H1 (cell line): Measurements from ENCODE around the gene RAI14. TPM values are rescaled to one million over a fixed set of nuclear protein-coding genes. Genes with fewer than 3 reads are reported as not detected.

ENCODE experiments used
- CTCF ChIA-PET: fragments of 300-600 bp; sonication (Branson Sonifier 250); formaldehyde crosslinking; loops from one replicate; lab custom pipeline; 2021; ENCODE audit not compliant: partially characterized antibody; lab: Charles Lee
- POLR2A ChIA-PET: fragments of 300-600 bp; sonication (Branson Sonifier 250); formaldehyde crosslinking; loops from one replicate; lab custom pipeline; 2021; ENCODE audit warnings: inconsistent platforms; ENCODE audit not compliant: partially characterized antibody; lab: Charles Lee
- DNase-seq, 2 experiments: peaks; one replicate each; pipeline versions ENCODE4 v3.0.0 to v3.0.0-alpha.2; 2010 to 2022; ENCODE audit warnings: low spot score in 2 of 2, low read depth in 1 of 2, mixed read lengths in 1 of 2
- FAIRE-seq: peaks from 2 replicates; lab custom pipeline; 2011; peaks lifted over from hg19 to GRCh38; lab: Jason Lieb, UNC
- H2AFZ ChIP-seq: 2 replicates; pipeline ENCODE4 v1.8.1; 2012; ENCODE audit warnings: low read length, inconsistent platforms
- H2AK5ac ChIP-seq: 2 replicates; pipeline ENCODE4 v1.6.1; 2013; ENCODE audit warnings: low read depth, low read length
- H2BK120ac ChIP-seq: replicated peaks from 2 replicates; pipeline ENCODE3; 2013; ENCODE audit warnings: low read depth, low read length, inconsistent platforms
- H2BK12ac ChIP-seq: 2 replicates; pipeline ENCODE4 v1.6.1; 2013; ENCODE audit warnings: low read depth, low read length
- H2BK15ac ChIP-seq: 2 replicates; pipeline ENCODE4 v1.6.1; 2013; ENCODE audit warnings: low read length
- H2BK20ac ChIP-seq: 2 replicates; pipeline ENCODE4 v1.6.1; 2013; ENCODE audit warnings: low read length
- H2BK5ac ChIP-seq: 2 replicates; pipeline ENCODE4 v1.6.1; 2013; ENCODE audit warnings: low read depth, low read length
- H3K14ac ChIP-seq: 2 replicates; pipeline ENCODE4 v1.6.1; 2013; ENCODE audit warnings: inconsistent platforms; ENCODE audit not compliant: insufficient read length
- H3K18ac ChIP-seq: 2 replicates; pipeline ENCODE4 v1.6.1; 2013; ENCODE audit warnings: low read length; ENCODE audit errors: extremely low read depth
- H3K23ac ChIP-seq: 2 replicates; pipeline ENCODE4 v1.6.1; 2013; ENCODE audit warnings: inconsistent platforms; ENCODE audit not compliant: insufficient read length
- H3K23me2 ChIP-seq: 2 replicates; pipeline ENCODE4 v1.6.1; 2013; ENCODE audit warnings: low read depth, low read length
- H3K27ac ChIP-seq: 2 replicates; pipeline ENCODE4 v1.6.1; 2011; ENCODE audit warnings: low read depth, low read length, inconsistent platforms
- H3K27me3 ChIP-seq, 4 experiments: replicated peaks in 1 of 4; 1 replicate in 1 of 4; 2 replicates in 3 of 4; pipeline versions ENCODE4 v1.6.1 to v1.8.1; 2011 to 2013; ENCODE audit warnings: low read length in 3 of 4, mild to moderate bottlenecking in 3 of 4, inconsistent platforms in 2 of 4, mixed read lengths in 2 of 4, moderate library complexity in 1 of 4; ENCODE audit not compliant: control insufficient read depth in 3 of 4, insufficient read depth in 3 of 4; ENCODE audit errors: extremely low read depth in 1 of 4
- H3K36me3 ChIP-seq, 4 experiments: 2 replicates each; pipeline versions ENCODE4 v1.6.1 to v1.8.1; 2011 to 2013; ENCODE audit warnings: mild to moderate bottlenecking in 4 of 4, low read length in 3 of 4, moderate library complexity in 2 of 4, control low read depth in 1 of 4, inconsistent platforms in 1 of 4; ENCODE audit not compliant: insufficient read depth in 4 of 4, control insufficient read depth in 2 of 4
- H3K4ac ChIP-seq: replicated peaks from 2 replicates; pipeline ENCODE3; 2013; ENCODE audit warnings: low read length, low read depth, mixed read lengths, inconsistent platforms; ENCODE audit not compliant: insufficient read length
- H3K4me1 ChIP-seq, 4 experiments: replicated peaks in 1 of 4; 1 replicate in 1 of 4; 2 replicates in 3 of 4; pipeline versions ENCODE4 v1.6.1 to v1.8.1; 2011 to 2013; ENCODE audit warnings: low read length in 3 of 4, inconsistent platforms in 2 of 4, mixed read lengths in 1 of 4; ENCODE audit not compliant: insufficient read depth in 4 of 4, control insufficient read depth in 3 of 4
- H3K4me2 ChIP-seq, 2 experiments: 2 replicates each; pipeline versions ENCODE4 v1.6.1 to v1.8.1; 2011 to 2013; ENCODE audit warnings: low read depth in 2 of 2, low read length in 2 of 2, control low read depth in 1 of 2, inconsistent platforms in 1 of 2, mild to moderate bottlenecking in 1 of 2; ENCODE audit not compliant: insufficient read depth in 1 of 2
- H3K4me3 ChIP-seq, 4 experiments: fragments of 200-600, 300-600 bp in 1 of 4; sonication (generic), shearing (Covaris generic), sonication (Bioruptor Twin) in 1 of 4; 2 replicates each; pipeline versions ENCODE4 v1.5.1 to v1.8.1; 2011 to 2016; ENCODE audit warnings: low read length in 4 of 4, low read depth in 3 of 4, control low read depth in 2 of 4, inconsistent platforms in 2 of 4, mild to moderate bottlenecking in 2 of 4, mixed read lengths in 1 of 4, moderate library complexity in 1 of 4; ENCODE audit not compliant: insufficient read depth in 2 of 4; ENCODE audit errors: extremely low read depth in 1 of 4
- H3K56ac ChIP-seq: replicated peaks from 2 replicates; pipeline ENCODE3; 2013; ENCODE audit warnings: low read depth, mild to moderate bottlenecking, mixed read lengths, low read length, inconsistent platforms; ENCODE audit not compliant: insufficient read length
- H3K79me1 ChIP-seq: 2 replicates; pipeline ENCODE4 v1.6.1; 2013; ENCODE audit warnings: low read depth, low read length, control low read depth
- H3K79me2 ChIP-seq, 2 experiments: 2 replicates each; pipeline versions ENCODE4 v1.6.1 to v1.8.1; 2012 to 2013; ENCODE audit warnings: low read length in 2 of 2, mild to moderate bottlenecking in 2 of 2, inconsistent platforms in 1 of 2; ENCODE audit not compliant: insufficient read depth in 2 of 2, control insufficient read depth in 1 of 2
- H3K9ac ChIP-seq, 4 experiments: replicated peaks in 1 of 4; 1 replicate in 1 of 4; 2 replicates in 3 of 4; pipeline versions ENCODE4 v1.6.1 to v1.8.1; 2011 to 2013; ENCODE audit warnings: low read depth in 3 of 4, low read length in 3 of 4, control low read depth in 2 of 4, mild to moderate bottlenecking in 2 of 4, moderate library complexity in 2 of 4, inconsistent platforms in 1 of 4; ENCODE audit errors: extremely low read depth in 1 of 4
- H3K9me3 ChIP-seq, 2 experiments: 2 replicates each; pipeline versions ENCODE4 v1.6.1 to v1.8.1; 2012 to 2013; ENCODE audit warnings: mild to moderate bottlenecking in 2 of 2, moderate library complexity in 2 of 2, control low read depth in 1 of 2, inconsistent platforms in 1 of 2, low read depth in 1 of 2, low read length in 1 of 2, mixed read lengths in 1 of 2; ENCODE audit not compliant: insufficient read depth in 2 of 2
- H4K20me1 ChIP-seq, 2 experiments: replicated peaks in 1 of 2; 2 replicates each; pipeline versions ENCODE3 to v1.8.1; 2011 to 2013; ENCODE audit warnings: inconsistent platforms in 2 of 2, low read length in 2 of 2, mild to moderate bottlenecking in 1 of 2; ENCODE audit not compliant: insufficient read depth in 2 of 2, control insufficient read depth in 1 of 2
- H4K5ac ChIP-seq: 2 replicates; pipeline ENCODE4 v1.6.1; 2013; ENCODE audit warnings: low read length, low read depth, mixed read lengths, inconsistent platforms; ENCODE audit not compliant: insufficient read length
- H4K8ac ChIP-seq: 2 replicates; pipeline ENCODE4 v1.8.0; 2013; ENCODE audit warnings: mild to moderate bottlenecking, moderate library complexity, low read length, inconsistent platforms; ENCODE audit not compliant: insufficient read depth; ENCODE audit errors: extremely low read depth
- H4K91ac ChIP-seq: replicated peaks from 2 replicates; pipeline ENCODE3; 2013; ENCODE audit warnings: low read length, mixed read lengths, inconsistent platforms; ENCODE audit not compliant: insufficient read length
- ASH2L ChIP-seq: fragments of 200-600, 300-600 bp; sonication (generic); IDR thresholded peaks from one replicate; pipeline ENCODE4 v1.7.1; 2017; ENCODE audit warnings: low read length
- GABPA ChIP-seq: IDR thresholded peaks from 2 replicates; pipeline ENCODE4 v1.6.1; 2011; ENCODE audit warnings: mild to moderate bottlenecking, low read length, moderate library complexity, borderline replicate concordance; ENCODE audit not compliant: insufficient read depth
- NRF1 ChIP-seq: IDR thresholded peaks from 2 replicates; pipeline ENCODE4 v1.6.1; 2011; ENCODE audit warnings: mild to moderate bottlenecking, low read depth, low read length, improper control_type of control experiment
- POLR2AphosphoS5 ChIP-seq: IDR thresholded peaks from 2 replicates; pipeline ENCODE4 v1.6.1; 2011; ENCODE audit warnings: low read depth, low read length
- SRF ChIP-seq: IDR thresholded peaks from 2 replicates; pipeline ENCODE4 v1.6.1; 2011; ENCODE audit warnings: mild to moderate bottlenecking, low read depth, low read length, moderate library complexity
- WGBS, 2 experiments: shearing (Covaris generic) in 1 of 2; methylation state at CpG; one replicate each; pipeline versions ENCODE4 v1.1.6 to v1.1.7; 2013 to 2015; ENCODE audit warnings: low lambda C conversion rate in 2 of 2, mixed read lengths in 2 of 2, inconsistent platforms in 1 of 2, low coverage in 1 of 2, missing lambda C conversion rate in 1 of 2; ENCODE audit not compliant: insufficient replicate concordance in 2 of 2, insufficient coverage in 1 of 2, insufficient read length in 1 of 2; ENCODE audit errors: extremely low coverage in 1 of 2, missing lambda C conversion rate in 1 of 2; 5-methylcytosine and 5-hydroxymethylcytosine counted together
- polyA plus RNA-seq, 7 experiments: library from polyadenylated mRNA; depleted of rRNA in 3 of 7; stranded (reverse) in 5 of 7; unstranded in 2 of 7; fragments of >200 nt in 5 of 7; fragments of 200-250 nt in 2 of 7; gene quantifications; 1 replicate in 5 of 7; 2 replicates in 1 of 7; 4 replicates in 1 of 7; pipeline versions ENCODE4 v1.2.1 to v1.2.3, GENCODE V29; 2011 to 2013; ENCODE audit warnings: missing spikeins in 2 of 7, mixed read lengths in 2 of 7
- total RNA-seq: library from RNA; stranded (reverse); fragmentation: NEBNext Ultra II Directional; extraction: Animal tissue kit (Norgen Biotek cat#: 25700); gene quantifications from 2 replicates; pipeline ENCODE4 v1.2.1, GENCODE V29; 2021

Gene RAI14
- total and polyA plus RNA-seq, 2 of the 8 experiments (the other 6 are each of a cell fraction or from before 2014, with no cell fraction given): 48.4 to 210 TPM

GRCh38 chr5:34694685-34695084 lies 38.6 kb downstream of the RAI14 start:
- Histone ChIP-seq H2BK20ac (no peak overlapping the region), H3K36me3 (peaks cover 0 to 8% (median 4%) of the 10 kb centered on the region in 4 experiments; a peak in 2 of 8 replicates), H3K23me2 (no peaks in the 10 kb centered on the region), H2AFZ (no peak overlapping the region), H4K5ac (no peak overlapping the region), H4K8ac (no peak overlapping the region), H2BK12ac (no peak overlapping the region), H2BK5ac (no peak overlapping the region), H3K14ac (no peak overlapping the region), H3K4me2 (no peak overlapping the region), H3K23ac (no peak overlapping the region), H3K4me1 (peaks cover 11 to 28% (median 19%) of the 10 kb centered on the region in 4 experiments), H3K27me3 (no peaks in the 10 kb centered on the region), H2AK5ac (no peak overlapping the region), H2BK15ac (no peak overlapping the region), H4K20me1 (peaks cover 6 to 20% of the 10 kb centered on the region in 2 experiments), H3K56ac (no peak overlapping the region), H3K27ac (no peak overlapping the region), H3K9ac (no peak overlapping the region), H3K79me1 (no peaks in the 10 kb centered on the region; the same call in 1 of the 2 replicates), H3K4me3 (no peak overlapping the region), H3K18ac (no peak overlapping the region), H3K9me3 (no peaks in the 10 kb centered on the region), H3K79me2 (peaks cover 12 to 92% of the 10 kb centered on the region in 2 experiments), H4K91ac (no peak overlapping the region), H3K4ac (no peak overlapping the region), H2BK120ac (no peak overlapping the region)
- ChIA-PET CTCF (interaction anchor here (1.2 kb wide), 2 partner anchors 42 to 171 kb away, joined by 3 read pairs; no protein-coding TSS in a partner anchor), POLR2A (interaction anchor here (0.9 to 1.1 kb wide), 3 partner anchors 12 to 25 kb away, joined by 3 read pairs; no protein-coding TSS in a partner anchor)
- FAIRE-seq (no peak), DNase-seq (no peak)
- TF ChIP-seq ASH2L: no peak
- TF ChIP-seq NRF1: no peak
- TF ChIP-seq SRF: no peak
- TF ChIP-seq POLR2AphosphoS5: no peak
- no peak for TF ChIP-seq GABPA
- 98% methylated on average over 4 of the region's 4 CpGs; no CpG with 5 or more reads in 1 of the 2 experiments for WGBS, 2 experiments
